ENCODE results near the gene TSEN2. TPM values are rescaled to one million over a fixed set of nuclear protein-coding genes. Genes with fewer than 3 reads are reported as not detected.

The TSEN2 gene
- total RNA-seq, 1 donor from 2014 or later, result 11.3 TPM

DNA sequence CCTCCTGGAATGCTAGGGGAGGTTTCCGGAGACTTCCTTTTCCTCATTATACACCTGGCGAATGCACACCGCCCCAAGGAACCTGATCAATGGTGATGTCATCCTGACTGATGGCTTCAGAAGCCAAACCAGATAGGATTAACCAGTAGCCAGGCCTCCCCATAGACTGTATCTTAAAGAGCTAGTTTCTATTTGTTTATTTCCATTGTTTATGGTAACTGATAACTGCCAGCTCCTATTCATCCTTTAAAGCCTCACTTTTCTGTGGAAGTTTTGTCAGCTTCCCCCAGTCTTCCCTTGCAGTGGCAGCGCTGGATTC is 61.2 kb downstream of the TSEN2 start, which contains the start of gene MKRN2OS:
Gene MKRN2OS (minus strand): TSS at position 27 of the 319 bp plus-strand sequence. CDS start 35 bp downstream, outside the sequence.
- no peak for DNase-seq (ENCODE audit: extremely low read depth, low read depth, low spot score)

DNA sequence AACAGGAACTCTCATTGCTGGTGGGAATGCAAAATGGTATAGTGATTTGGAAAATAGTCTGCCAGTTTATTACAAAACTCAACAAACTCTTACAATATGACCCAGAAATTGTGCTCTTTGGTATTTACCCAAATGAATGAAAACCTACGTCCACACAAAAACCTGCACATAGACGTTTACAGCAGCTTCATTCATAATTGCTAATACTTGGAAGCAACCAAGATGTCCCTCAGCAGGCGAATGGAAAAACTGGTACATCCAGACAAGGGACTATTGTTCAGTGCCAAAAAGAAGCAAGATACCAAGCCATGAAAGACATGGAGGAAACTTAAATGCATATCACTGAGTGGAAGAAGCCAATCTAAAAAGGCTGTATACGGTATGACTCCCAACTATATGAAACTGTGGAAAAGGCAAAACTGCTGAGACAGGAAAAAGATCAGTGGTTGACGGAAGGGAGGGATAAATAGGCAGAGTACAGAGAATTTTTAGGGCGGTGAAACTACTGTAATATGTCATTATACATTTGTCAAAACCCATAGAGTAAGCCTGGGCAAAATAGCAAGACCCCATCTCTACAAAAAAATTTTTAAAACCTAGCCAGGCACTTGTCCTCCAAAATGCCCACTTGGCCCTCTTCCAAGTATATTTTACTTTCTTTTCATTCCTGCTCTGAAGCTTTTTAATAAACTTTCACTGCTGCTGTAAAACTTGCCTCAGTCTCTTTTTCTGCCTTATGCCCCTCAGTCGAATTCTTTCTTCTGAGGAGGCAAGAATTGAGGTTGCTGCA is 65.9 kb downstream of the TSEN2 start:
- DNase-seq (ENCODE audit: extremely low read depth, low read depth, low spot score), result no peak

GRCh38 chr3:12553921-12554391 is 69.7 kb downstream of the TSEN2 start:
- DNase-seq (ENCODE audit: extremely low read depth, low read depth, low spot score), result no peak

DNA sequence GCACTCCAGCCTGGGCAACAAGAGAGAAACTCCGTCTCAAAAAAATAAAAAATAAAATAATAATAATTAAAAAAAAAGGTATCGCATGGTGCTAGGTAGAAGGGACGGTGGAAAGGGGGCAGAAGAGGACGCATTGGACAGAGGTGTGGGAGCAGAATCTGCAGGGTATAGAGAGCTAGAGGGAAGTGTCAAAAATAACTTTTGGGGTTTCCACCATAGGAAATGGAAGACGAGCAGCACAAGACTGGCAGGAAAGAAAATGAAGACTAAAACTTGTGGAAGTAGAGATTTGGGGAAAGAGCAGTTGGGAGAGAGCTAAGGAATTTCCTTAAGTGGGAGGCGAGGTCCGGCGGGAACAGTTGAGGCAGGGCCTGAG is 72.0 kb downstream of the TSEN2 start:
- no peak for DNase-seq (ENCODE audit: extremely low read depth, low read depth, low spot score)

DNA sequence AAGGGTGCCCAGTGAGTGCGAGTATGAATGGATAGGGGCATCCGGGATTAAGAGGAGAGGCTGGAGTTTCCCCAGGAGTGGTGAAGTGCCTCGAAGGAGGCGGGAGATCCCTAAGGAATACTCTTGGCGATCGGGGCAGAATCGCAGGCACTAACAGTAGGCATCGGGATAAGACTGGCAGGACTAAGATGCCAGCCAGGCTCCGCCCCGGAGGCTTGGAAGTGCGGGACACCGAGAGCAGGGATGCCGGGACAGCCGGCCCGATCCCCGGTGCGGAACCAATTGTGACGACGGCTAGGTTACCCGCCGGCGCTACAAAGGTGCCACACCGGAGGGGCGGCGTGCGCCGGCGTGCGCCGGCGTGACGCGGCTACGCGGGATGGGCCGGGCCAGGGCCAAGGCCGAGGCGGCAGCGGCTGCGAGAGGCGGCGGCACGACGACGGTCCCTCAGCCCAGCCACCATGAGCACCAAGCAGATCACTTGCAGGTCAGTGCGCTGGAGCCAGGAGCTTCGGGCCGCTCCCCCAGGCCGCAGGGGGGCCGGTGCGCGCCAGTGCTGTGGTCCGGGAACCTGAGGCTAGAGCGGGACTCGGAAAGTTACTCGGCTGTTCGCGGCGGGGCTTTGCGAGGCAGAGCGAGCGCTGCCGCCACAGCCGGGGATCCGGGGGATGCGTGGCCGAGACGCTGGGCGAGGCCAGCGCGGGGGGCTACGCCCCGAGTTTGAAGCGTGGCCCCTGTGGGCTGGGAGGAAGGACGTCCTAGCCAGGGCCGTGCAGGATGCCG is 72.6 kb downstream of the TSEN2 start, which contains the start of gene MKRN2:
Gene MKRN2 (plus strand): TSS at position 398 of the 783 bp plus-strand sequence. CDS start 64 bp downstream, at position 462.
- peak; percentile 48 for DNase-seq (ENCODE audit: extremely low read depth, low read depth, low spot score)

DNA sequence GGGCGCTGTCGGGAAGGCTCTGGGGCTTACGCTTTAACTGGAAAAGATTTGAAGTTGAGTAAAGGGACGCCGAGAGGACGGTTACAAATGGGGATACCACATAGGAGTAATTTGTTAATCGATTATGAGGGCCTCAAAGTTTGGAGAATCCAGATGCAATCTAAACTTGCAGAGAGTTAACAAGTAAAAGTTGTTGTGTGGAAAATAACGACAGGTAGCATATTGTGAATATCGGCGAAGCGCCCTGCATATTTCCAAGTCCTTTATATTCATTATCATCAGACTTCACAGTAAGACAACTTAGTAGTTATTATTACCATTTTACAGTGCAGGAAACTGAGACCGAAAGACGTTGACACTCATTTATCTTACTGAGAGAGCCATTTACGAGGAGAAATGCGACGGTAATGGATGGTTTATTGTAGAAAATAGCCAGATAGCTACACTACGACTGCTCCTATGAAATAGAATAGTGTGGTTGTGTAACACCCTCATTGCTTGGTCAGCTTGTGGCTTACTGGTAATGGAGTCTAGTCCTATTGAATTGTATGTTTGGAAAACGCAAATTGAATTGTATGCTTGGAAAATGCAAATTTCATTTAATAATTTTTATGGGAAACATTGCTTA is 73.3 kb downstream of the TSEN2 start:
- no peak for DNase-seq (ENCODE audit: extremely low read depth, low read depth, low spot score)

- no peak for DNase-seq (ENCODE audit: extremely low read depth, low read depth, low spot score)
Observed at GRCh38 chr3:12558706-12559105, 74.4 kb downstream of the TSEN2 start.

DNA sequence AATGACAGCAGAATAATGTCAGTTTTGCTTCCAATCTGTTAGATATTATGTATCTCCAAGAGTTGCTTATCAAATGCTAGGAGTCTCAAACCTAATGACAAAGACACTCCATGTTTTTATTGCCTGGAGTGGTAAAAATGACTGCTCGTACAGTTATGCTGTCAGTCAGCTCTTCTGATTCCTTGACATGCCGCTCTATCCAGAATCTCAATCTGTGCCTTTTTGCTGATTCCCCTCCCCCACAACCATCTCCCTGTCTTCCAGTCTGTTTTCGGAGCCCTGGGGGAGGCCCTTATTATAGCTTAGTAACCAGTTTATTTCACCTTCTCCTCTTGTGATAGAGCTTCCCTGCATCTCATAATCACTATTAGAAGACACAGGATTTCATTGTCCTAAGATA is 75.2 kb downstream of the TSEN2 start:
- no peak for DNase-seq (ENCODE audit: extremely low read depth, low read depth, low spot score)

DNA sequence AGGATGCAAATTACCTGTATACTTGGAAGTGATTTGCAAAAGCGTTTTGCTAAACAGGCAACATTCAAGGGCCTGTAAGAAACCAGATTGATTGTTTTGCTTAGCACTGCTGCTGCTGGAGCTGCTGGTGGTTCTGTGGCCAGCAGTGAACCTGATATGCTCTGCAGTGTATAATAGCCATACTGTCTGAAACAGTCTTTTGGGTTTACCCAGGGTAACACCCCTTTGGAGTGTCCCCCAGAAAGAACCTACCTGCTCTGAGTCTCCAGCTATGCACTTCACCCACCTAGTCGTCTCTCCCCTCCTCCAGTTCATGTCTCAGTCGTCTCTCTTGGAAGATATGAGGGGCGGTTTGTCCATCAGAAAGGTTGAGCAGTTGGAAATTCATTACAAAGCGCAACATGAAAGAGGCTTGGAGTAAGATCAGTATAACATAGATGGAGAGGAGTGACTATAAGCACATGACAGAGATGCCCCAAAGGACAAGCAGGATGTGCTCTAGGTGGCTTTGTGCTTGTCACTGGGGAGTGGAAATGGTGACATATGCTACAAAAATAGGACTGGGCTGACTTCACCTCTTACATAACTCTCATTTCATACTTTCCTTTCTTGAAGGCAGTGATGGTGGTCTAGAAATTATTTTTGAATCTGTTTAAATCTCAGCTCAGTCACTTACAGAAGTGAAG is 76.4 kb downstream of the TSEN2 start:
- no peak for DNase-seq (ENCODE audit: extremely low read depth, low read depth, low spot score)

DNA sequence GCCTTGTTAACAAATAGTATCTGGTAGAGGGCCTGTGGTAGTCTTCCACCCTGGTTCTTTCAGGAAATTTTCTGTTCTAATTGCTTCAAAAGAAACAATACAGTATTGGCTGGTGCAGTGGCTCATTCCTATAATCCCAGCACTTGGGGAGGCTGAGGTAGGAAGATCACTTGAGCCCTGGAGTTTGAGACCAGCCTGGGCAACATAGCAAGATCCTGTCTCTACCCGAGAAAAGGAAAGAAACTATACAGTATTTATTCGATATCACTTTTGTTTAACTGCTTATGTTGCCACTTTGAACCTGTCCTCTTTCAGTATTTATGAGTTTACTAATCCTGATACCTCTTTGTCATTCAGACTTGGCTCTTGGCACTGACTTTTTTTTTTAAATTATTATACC is 77.1 kb downstream of the TSEN2 start:
- no peak for DNase-seq (ENCODE audit: extremely low read depth, low read depth, low spot score)

- no peak for DNase-seq (ENCODE audit: extremely low read depth, low read depth, low spot score)
Observed at GRCh38 chr3:12562451-12562850, 78.2 kb downstream of the TSEN2 start.

GRCh38 chr3:12566976-12567375 is 82.7 kb downstream of the TSEN2 start:
- no peak for DNase-seq (ENCODE audit: extremely low read depth, low read depth, low spot score)

GRCh38 chr3:12568747-12569146 is 84.5 kb downstream of the TSEN2 start:
- no peak for DNase-seq (ENCODE audit: extremely low read depth, low read depth, low spot score)

GRCh38 chr3:12569836-12570235 is 85.6 kb downstream of the TSEN2 start:
- DNase-seq (ENCODE audit: extremely low read depth, low read depth, low spot score), result no peak

DNA sequence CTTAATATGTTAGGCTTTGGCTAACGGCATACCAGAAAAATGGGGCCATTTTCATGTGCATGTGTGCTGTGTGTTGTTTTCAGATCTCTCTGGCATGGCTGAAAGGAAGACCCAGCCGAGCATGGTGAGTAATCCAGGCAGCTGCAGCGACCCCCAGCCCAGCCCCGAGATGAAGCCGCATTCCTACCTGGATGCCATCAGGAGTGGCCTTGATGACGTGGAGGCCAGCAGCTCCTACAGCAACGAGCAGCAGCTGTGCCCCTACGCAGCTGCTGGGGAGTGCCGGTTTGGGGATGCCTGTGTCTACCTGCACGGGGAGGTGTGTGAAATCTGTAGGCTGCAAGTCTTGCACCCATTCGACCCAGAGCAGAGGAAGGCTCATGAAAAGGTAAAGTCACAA is 87.7 kb downstream of the TSEN2 start:
- DNase-seq (ENCODE audit: extremely low read depth, low read depth, low spot score), result no peak

DNA sequence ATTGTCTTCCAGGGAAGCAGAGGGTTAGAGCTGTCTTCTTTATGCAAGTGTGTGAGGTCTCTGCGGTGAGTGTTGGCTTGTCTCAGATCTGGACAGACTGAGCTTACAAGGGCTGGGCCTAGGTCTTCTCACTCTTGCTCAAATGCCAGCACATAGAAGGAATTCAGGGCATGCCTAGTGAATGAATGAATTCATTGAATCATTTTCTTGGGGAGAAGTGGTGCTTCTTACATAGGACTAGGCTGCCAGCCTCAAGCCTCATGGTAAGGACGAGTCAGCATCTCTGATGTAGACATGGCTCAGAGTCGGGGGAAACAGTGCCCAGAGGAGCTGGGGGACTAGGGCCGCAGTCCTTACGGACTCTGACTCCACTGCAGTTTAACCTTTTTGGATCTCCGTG is 89.9 kb downstream of the TSEN2 start:
- no peak for DNase-seq (ENCODE audit: extremely low read depth, low read depth, low spot score)

DNA sequence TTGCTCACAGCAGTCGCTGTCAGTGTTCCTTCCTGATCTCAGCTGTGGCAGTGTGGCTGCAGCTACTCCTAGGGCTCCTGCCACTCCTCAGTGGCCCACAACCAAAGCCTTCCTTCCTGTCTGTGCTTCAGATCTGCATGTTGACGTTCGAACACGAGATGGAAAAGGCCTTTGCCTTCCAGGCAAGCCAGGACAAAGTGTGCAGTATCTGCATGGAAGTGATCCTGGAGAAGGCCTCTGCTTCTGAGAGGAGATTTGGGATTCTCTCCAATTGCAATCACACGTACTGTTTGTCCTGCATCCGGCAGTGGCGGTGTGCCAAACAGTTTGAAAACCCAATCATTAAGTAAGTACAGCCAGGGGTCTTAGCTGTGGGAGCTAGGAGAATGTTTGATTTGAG is 90.4 kb downstream of the TSEN2 start:
- no peak for DNase-seq (ENCODE audit: extremely low read depth, low read depth, low spot score)

- DNase-seq (ENCODE audit: extremely low read depth, low read depth, low spot score), result no peak
Observed at GRCh38 chr3:12577379-12577778, 93.1 kb downstream of the TSEN2 start.

DNA sequence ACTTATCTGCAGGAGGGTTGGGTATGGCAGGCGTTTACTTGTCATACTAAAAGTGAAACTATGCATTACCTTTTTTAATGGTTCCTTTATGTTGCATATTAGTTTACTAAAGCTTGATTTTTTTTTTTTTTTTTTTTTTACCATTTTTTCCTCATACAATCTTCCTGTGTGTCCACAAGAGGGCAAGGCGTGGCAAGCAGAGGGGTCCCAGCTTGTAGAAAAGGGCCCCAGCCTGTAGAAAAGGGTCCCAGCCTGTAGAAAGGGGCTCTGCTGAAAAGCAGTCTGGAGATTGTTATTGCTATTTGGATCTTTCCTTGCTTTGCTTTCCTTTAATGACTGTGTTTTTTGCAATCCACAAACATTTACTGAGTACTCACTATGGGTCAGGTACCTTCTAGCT is 94.5 kb downstream of the TSEN2 start:
- no peak for DNase-seq (ENCODE audit: extremely low read depth, low read depth, low spot score)

- DNase-seq (ENCODE audit: extremely low read depth, low read depth, low spot score), result no peak
Observed at GRCh38 chr3:12579456-12579855, 95.2 kb downstream of the TSEN2 start.

- DNase-seq (ENCODE audit: extremely low read depth, low read depth, low spot score), result no peak
Observed at GRCh38 chr3:12579905-12580304, 95.6 kb downstream of the TSEN2 start.
